T-helper 1 cell treated with Interleukin-12 subunit alpha and Interleukin-12 subunit beta and Interleukin-4 antibody, amounts not matched to agents 30 ng/mL and 1 ng/mL, for 36 hours (primary cell): ENCODE data around the gene BRD4. TPM values are rescaled to one million over a fixed set of nuclear protein-coding genes. Genes with fewer than 3 reads are reported as not detected.

ENCODE experiments used
- intact Hi-C: fragments of 100-400 bp; cut with micrococcal nuclease; formaldehyde crosslinking; loops from one replicate; pipeline ENCODE4 v1.15.1; 2024
- total RNA-seq: library from RNA; stranded (reverse); gene quantifications from 2 replicates; pipeline ENCODE4 v1.2.3, GENCODE V29; 2022

Gene BRD4
- total RNA-seq, 1 donor from 2014 or later = 126 TPM

GRCh38 chr19:15292847-15293582 lies 39.3 kb downstream of the BRD4 start:
- intact Hi-C loops = no loop called here

- intact Hi-C loops = no loop called here
Measured at GRCh38 chr19:15292140-15292539, 40.2 kb downstream of the BRD4 start.

- intact Hi-C loops = no loop called here
Measured at GRCh38 chr19:15291548-15292021, 40.8 kb downstream of the BRD4 start.

DNA sequence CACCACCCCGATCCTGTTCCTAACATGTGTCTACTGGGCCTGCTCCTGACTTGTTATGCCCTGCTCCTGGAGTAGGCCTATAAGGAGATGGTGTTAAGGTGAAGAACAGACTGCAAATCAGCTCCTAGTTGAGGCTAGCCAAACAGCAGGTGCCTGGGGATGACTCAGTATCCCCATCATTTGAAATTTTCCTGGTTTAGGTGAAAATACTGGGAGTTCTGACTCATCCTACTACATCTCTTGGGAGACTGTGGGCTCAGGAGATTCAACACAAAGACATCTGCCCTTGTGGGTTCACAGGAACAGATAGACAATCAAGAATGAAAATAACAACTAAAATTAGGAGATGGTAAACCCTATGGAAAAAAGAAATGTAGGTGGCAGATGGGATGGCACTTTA lies 41.2 kb downstream of the BRD4 start:
- intact Hi-C loops = no loop called here

DNA sequence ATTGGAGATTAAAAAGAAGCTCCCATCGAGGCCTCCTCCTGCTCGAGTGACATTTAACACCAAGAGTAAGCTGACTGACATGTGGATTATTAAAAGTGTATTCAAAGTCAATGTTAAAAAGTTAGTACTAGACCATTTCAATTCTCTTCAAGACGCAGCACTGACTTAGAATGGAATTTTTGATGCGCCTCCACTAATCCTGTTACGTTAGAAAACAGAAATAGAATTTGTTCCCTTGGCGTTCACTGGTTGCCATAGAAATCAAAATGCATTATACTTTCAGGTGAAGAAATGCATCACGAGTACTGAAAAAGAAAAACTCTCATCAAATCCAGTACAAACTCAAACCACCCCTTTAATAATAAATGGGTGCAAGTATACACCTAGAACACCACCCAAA lies 42.2 kb downstream of the BRD4 start:
- intact Hi-C loops = no loop called here

GRCh38 chr19:15289673-15290072 lies 42.7 kb downstream of the BRD4 start:
- intact Hi-C loops = no loop called here

DNA sequence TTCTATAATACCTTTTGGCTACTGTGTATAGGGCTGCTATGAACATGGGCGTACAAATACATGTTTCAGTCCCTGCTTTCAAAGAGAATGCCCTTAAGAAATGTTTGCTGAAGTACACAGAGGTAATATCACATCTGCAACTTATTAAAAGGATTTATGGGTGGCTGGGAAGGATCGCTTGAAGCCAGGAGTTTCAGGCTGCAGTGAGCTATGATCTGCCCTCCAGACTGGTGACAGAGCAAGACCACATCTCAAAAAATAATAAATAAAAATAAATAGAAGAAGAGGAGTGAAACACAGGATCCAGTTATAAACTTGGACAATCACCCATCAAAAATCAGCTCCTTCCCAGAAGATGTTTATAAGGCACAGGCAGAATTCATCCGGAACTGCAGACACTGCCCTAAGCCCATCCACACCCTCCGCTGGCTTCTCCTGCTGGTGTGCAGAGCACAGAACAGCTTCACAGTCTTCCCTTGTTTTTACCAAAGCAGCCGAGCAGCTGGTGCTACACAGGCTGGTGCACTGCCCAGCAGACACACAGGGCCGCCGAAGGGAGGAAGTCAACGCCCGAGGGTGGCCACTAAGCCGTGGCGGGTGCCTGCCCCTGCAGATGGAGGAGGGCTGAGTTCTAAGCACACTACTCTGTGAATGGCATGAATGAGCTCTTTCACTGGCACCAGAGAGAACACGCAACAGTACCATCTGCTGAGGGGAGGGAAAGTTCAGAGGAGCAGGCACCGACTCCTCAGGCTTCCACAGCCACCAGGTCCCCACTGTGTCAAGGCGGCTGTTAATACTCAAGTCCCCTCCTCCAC lies 44.0 kb downstream of the BRD4 start:
- intact Hi-C loops = no loop called here

GRCh38 chr19:15287496-15287895 lies 44.8 kb downstream of the BRD4 start:
- intact Hi-C loops = loop anchor here (1.0 kb wide), 1 partner anchor 10 kb away; no protein-coding TSS in a partner anchor

GRCh38 chr19:15286688-15287365 lies 45.5 kb downstream of the BRD4 start:
- intact Hi-C loops = loop anchor here (1.0 kb wide), 1 partner anchor 10 kb away; no protein-coding TSS in a partner anchor

DNA sequence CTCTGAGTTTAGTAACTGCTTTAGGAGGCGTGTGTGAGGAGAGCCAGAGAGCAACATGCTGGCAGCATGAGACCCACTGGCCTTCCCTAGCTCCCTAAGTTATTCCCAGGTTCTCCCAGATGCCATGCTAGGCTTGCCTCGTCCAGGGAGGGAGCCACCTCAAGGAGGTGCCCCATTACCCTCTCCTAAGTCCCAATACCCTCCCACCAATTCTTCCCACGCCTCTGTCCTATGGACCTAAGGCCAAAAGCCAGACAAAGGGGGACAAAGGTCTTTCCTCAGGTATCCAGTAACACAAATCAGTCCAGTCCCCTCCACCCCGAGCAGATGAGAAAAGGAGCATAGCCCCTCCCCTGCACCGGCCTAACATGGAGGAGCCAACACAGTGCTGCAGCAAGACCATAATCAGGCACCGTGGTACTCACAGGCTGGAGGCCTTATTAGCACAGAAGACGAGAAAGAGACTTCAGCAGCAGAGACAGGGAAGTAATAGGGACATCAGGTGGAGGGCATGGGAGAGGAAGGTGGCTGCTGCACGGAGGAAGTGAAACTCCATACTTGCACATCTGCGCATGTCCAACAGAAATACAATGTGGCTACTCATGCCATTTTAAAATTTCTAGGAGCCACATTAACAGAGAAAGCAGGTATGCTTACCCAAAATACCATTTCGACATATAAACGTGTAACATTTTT lies 46.3 kb downstream of the BRD4 start:
- intact Hi-C loops = no loop called here

DNA sequence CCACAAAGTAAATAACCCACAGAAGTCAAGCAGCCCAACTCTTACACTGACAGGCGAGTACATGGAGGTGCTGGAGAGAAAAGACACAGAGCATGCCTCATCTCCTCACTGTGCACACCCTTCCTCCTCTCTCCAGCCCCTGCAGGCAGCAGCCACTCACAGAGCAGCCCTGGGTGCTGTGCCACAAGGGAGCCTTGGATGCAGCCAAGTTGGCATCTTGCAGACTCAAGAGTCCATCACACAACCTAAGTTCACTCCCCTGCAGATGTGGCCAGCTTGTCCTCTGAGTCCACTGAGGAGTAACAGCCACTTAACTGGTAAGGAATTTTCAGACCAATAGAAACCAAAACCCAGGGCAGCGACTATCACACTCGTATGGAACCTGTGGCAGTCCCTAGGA lies 47.4 kb downstream of the BRD4 start:
- intact Hi-C loops = no loop called here

GRCh38 chr19:15284091-15284490 lies 48.2 kb downstream of the BRD4 start:
- intact Hi-C loops = no loop called here

DNA sequence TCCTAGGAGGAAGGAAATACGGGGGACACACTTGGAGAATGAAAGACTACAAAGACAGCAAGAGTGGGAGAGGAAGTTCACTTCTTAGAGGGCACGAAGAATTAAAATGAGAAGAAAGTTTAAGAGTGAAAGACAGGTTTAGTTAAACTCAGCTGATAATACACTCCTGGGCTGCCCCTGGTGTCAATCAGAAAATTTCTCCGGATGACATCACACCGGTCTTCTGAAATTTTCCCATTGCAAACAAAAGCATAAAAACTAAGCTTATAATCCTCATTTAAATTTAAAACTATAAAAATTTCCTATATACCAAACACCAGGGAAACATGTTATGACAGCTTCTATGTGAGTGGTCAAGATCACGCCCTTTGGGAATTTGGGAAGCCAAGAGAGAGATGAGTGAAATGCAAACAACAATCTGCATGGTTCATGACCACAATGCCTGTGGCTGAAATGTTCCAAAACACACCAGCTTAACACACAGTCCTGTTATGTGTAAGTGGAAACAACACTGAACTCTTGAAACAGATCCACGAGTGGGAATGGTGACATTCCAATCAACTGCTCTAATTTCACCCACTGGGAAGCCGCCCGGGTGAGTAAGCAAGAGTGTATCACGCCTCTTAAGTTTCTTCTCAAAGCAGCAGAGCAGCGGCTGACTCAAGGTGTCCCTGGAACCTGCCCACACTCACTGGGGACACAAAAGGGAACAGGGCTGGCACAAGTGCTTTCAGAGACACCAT lies 49.0 kb downstream of the BRD4 start:
- intact Hi-C loops = no loop called here

GRCh38 chr19:15282311-15282705 lies 50.0 kb downstream of the BRD4 start:
- intact Hi-C loops = no loop called here

- intact Hi-C loops = no loop called here
Measured at GRCh38 chr19:15280915-15281683, 51.2 kb downstream of the BRD4 start.

DNA sequence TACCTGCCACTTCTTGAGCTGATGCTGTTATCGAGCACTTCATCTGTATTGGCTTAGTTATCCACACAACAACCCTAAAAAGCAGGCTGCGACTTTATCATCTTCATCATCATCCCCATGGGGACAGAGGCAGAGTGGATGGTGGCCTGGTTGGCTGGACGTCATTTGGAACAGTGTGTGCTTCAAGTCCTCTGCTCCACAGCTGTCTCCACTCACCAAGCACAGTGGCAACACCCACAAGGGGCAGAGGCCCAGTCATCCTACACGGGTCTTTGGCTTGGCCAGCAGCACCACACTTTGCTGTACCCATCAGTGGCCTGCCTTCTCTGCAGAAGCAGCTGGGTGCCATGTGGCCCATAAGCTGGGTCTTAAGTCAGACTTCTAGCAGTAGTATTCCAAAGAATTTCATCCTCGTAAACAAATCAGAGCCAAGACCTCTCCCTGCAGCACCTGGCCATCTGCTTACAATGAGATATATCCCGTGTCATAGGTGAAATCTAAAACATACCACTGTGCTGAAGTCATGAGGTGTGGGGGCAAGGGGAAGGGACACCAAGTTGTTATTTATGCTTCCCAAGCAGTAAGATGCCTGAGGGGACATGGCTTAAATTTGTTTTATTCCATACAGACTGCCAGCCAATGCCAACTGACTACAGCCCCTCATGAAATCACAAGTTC lies 52.2 kb downstream of the BRD4 start:
- intact Hi-C loops = no loop called here

GRCh38 chr19:15279326-15279904 lies 52.9 kb downstream of the BRD4 start:
- intact Hi-C loops = no loop called here

DNA sequence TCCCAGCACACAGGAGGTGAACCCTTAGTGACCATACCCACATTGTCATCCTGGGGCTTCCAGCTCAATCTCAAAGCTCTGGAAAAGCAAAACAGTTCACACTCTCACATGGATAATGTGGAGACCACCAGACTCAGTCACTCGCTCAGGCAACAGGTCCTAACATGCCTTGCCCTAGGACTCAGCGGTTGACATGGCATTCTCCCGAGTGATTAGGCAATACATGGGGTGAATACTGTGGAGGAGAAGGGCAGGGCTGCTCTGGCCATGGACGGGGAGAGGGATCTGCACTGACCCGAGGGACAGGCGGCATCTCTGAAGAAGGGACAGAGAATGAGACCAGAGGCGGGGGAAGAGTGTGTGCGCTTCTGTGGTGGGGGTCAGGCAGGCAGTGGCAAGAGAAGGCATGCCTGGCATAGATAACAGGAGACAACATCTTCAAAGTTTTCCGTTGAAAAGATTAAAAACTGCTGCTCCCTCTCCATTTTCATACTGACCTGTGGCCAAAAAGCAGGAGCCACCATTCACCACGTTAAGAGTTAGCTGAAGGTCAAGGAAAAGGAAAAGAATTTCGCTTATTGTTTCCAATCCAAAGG lies 55.6 kb downstream of the BRD4 start:
- intact Hi-C loops = no loop called here
